Measurements from ENCODE around the gene ZNF526.

GRCh38 chr19:42198676-42199439 is 21.3 kb upstream of the ZNF526 start:
- TF ChIP-seq CTCF (IDR thresholded peaks at IDR 0.05; ENCODE audit: insufficient read depth, low read length, poor library complexity, severe bottlenecking) (no peak), EZH2phosphoT487 (conservative IDR thresholded peaks at IDR 0.05; ENCODE audit: low read length) (no peak)

Data from SU-DHL-6 (cell line).